NCI-H345 treated with DMSO at 0.1 percent for 48 hours (cell line): Measurements from ENCODE around the gene GSDMA.
"Not testable (repeated sequence)": the region's sequence is repeated elsewhere in the genome, so short reads cannot be mapped to it uniquely, and the experiment has no call there.

Source experiments
- DNase-seq: peaks from one replicate; lab custom pipeline; 2025; ENCODE audit not compliant: unreplicated experiment; lab: John Stamatoyannopoulos, UW

Gene GSDMA

GRCh38 chr17:39928858-39929645, 33.8 kb upstream of the GSDMA start:
- no peak for DNase-seq

GRCh38 chr17:39929646-39930407, 33.0 kb upstream of the GSDMA start:
- DNase-seq = no peak

- no peak for DNase-seq
Measured at GRCh38 chr17:39933912-39934311, 28.9 kb upstream of the GSDMA start.

GRCh38 chr17:39934324-39934723, 28.5 kb upstream of the GSDMA start:
- DNase-seq = no peak

DNA sequence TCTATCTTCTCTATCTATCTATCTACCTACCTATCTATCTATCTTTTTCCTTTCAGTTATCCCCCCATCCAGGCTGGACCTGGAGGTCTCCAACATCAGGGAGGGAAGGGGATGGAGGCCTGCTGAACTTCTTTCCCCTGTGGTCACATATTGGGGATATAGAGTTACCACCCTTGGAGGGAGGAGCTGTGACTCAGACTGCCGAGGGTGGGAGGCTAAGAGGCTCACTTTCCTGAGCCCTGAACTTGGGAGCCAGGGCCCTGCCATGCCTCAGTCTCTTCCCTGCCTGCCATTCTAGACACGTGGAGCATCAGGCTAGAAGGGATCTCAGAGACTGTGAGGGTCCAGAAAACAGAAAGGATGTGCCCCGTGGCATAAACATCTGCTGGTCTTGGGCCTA, 26.9 kb upstream of the GSDMA start:
- DNase-seq = no peak

DNA sequence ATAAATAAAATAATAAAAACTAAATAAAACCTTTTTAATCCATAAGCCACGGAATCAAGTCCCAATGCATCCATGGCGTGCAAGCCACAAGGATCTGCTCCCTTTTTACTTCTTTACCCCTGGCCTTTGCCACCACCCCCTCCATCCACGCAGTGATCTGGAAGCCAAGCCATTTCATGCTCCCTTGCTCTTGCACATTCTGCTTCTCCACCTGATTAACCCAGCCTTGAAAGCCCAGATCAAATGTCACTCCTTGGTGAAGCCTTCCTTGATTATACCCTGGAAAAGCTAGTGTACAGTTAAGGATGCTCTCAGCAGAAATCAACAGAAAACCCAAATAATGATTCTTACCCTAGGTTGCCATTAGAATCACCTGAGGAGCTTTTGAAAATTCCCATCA, 25.4 kb upstream of the GSDMA start:
- DNase-seq = no peak

DNA sequence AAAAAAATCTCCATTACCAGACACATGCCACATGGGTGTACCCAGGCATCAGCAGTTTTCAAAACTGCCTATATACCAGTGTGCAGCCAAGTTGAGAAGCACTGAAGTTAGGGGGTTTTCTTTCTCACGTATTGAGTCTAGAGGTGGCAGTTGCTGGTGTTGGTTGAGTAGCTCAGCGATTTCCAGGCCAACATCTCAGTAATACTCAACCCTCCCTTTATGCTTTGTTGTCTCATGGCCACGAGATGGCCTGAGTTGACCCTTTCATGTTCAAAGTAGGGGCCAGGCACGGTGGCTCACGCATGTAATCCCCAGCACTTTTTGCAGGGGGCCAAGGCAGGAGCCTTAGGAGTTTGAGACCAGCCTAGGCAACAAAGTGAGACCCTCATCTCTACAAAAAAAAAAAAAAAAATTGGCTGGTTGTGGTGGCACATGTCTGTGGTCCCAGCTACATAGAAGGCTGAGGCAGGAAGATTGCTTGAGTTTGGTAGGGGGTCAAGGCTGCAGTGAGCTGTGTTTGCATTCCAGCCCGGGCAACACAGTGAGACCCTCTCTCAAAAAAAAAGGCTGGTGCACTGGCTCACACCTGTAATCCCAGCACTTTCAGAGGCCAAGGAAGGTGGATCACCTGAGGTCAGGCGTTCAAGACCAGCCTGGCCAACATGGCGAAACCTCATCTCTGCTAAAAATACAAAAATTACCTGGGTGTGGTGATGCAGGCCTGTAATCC, 24.5 kb upstream of the GSDMA start:
- no peak for DNase-seq

- DNase-seq = no peak
Measured at GRCh38 chr17:39939106-39939505, 23.7 kb upstream of the GSDMA start.

DNA sequence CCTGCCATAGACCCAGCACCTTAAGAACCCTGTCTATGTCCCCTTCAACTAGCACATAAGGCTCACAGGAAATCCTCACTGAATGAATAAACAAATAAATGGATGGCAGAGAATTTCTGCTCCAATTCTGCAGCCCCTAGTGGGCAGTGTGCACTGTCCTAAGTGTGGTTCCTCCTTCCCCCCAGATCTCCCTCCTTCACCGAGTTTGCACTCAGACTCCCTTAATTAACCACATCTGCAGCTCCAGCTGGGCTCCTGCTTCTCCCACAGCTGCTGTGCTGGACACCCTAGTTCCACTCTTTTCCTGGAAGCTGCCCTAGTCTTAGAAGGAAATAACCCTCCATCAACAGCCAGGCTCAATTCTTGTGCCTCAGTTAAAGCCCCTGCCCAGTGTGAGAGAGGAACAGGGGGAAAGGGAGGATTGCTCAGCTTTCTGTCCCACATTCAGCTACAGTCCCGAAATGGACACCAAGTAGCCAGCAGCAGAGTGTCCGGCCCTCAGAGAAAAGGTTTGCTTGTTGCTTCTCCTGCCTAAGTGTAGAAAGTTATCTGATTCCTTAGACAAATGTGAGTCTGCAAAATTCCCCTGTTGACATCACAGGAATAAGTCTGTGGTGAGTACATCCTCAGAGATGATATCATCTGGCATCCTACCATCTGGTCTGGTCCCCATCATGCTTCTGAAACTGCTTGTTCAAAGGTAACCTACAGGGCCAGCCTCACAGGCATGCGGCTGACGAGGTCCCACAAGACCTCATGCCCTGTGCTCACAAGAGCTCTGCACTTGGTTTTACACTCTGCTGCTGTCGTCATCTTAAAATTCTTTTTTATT, 23.0 kb upstream of the GSDMA start:
- no peak for DNase-seq

DNA sequence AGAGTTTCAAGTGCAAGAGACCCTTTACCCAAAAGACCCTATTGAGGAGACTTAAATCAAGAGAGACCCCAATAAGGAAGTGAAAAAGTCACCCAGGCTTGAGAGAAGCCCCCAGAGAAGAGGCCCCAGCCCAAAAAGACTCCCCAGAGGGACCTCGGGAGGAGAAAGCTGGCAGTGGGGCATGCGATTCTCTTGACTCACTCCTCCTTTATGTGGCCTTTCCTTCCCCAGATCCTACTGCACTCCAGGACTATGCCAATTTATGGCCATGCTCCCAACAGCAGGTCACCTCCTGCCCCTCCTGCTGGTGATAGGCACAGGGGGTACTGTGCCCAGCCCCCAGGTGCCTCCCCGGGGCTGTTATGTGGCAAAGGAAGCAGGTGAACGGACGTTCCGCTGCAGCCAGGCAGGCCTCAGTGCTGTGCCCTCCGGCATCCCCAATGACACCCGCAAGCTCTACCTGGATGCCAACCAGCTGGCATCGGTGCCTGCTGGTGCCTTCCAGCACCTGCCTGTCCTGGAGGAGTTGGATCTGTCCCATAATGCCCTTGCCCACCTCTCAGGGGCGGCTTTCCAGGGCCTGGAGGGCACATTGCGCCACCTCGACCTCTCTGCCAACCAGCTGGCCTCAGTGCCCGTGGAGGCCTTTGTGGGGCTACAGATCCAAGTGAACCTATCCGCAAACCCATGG, 19.0 kb upstream of the GSDMA start:
- no peak for DNase-seq

DNA sequence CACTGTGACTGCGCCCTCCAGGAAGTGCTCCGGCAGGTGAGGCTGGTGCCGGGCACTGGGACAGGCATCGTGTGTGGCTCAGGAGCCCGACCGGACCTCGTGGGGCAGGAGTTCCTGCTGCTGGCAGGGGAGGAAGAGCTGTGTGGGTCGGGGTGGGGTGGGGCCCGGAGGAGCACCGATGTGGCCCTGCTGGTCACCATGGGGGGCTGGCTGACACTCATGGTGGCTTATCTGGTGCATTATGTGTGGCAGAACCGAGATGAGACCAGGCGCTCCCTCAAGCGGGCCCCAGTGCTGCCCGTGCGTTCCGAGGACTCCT, 18.5 kb upstream of the GSDMA start:
- DNase-seq = no peak

DNA sequence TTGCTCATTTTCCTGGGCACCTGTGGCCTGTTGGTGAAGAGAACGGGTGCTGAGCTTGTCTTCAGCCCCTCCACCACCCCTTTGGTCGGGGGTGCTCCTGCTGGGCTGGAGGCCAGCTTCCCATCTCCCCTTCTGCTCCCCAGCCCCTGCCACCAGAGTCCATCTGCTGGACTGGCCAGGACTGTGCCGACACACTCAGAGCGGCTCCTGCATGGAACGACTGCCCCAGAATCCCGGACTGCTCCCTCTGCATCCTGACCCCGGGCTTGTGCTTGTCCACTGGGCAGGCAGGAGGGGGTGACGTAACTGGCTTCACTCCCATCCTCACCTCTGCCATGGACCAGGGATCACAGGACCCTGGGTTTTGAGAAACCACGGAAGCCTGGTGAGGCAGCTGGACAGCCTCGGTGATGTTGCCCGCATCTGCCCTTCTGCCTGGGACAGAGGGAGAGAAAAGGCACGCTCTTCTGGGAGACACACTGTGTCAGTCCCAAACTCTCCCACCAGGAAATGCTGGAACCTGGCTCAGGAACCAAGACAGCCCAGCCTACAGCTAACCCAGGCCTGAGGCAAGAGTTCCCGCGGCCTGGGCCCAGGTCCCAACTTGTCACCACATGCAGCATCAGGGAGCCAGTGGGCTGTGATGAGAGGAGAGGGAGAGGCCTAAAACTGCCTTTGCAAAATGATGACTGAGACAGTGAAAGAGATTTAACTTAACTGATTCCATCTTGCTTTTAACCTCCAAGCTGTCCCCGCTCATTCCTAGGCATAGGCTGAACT, 16.1 kb upstream of the GSDMA start:
- DNase-seq = no peak

DNA sequence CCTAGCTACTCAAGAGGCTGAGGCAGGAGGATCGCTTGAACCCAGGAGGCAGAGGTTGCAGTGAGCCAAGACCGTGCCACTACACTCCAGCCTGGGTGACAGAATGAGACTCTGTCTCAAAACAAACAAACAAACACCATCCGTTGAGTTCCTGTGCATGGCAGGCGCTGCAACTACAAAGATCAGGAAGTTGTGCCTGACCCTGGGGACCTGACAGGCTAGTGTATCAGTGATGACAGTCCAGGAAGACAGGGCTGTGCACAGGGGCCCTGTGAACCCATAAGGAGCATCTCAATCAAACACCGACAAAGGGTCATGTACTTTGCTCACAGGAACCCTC, 14.3 kb upstream of the GSDMA start:
- not testable (repeated sequence) for DNase-seq

- no peak for DNase-seq
Measured at GRCh38 chr17:39949028-39949427, 13.8 kb upstream of the GSDMA start.

GRCh38 chr17:39950871-39951348, 11.9 kb upstream of the GSDMA start:
- DNase-seq = no peak

DNA sequence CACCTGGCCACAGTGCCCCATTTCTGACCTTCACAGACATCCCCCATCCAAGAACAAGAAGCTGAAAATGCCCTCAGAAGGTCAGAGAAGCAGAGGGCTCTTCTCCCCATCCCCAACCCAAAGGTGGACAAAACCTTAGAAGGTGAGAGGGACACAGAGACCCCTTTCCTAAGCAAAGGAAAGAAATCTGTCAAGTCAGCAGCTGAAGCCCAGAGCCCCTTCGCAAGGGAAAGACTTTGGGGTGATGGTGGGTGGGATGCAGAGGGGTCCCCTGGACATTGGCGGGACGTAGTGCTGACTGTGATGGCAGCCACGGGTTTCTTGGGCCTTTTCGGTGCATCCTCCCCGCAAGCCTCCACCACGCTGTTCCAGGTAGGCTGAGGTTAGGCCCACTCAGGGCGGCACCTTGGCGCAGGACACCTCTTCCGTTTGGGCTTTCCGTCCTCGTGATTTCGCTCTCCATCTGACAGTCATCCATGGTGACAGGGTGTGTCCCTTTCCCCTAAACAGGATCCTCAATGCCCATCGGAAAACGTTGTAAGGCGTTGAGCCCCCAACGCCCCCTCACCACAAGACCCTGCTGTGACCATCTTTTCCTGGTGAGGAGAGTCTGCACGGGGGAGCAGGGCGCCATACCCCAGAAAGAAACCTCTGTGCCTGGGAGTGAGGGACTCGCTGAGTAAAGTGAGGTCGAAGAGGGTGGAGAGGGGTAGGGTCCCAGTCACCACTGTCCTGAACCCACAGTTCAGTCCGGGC, 10.7 kb upstream of the GSDMA start:
- DNase-seq = no peak

DNA sequence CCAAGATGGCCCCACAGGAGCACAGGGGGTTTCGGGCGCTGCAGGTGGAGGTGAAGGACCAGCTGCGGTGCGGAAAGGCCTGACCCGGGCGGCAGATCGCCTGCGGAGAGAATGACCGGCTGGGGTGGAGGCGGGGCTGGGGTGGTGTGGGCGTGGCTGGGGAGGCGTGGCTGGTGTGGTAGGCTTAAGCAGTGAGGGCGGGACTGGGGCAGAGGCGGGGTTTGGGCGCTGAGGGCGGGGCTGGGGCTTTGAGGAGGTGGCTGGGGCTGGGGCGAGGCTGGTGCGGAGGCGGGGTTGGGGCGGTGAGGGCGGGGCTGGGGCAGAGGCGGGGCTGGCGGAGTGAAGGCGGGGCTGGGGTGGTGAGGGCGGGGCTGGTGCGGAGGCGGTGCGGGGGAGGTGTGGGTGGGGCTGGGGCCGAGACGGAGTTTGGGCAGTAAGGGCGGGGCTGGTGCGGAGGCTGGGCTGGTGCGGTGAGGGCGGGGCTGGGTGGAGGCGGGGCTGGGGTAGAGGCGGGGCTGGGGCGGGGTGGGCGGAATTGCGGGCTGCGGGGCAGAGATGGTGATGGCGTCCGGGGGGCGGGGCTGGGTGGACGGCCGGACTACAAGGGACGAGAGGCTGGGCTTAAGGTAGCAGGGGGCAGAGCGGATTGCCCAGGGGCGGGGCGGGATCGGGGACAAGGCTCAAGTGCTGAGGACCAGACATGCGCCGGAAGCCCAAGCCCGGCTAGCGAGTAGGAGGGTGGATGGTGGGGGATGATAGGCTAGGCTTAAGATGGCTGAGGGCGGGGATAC, 9.9 kb upstream of the GSDMA start:
- peak; percentile 81 for DNase-seq

GRCh38 chr17:39953471-39953888, 9.3 kb upstream of the GSDMA start:
- no peak for DNase-seq
